Adrenal gland (tissue), 5 donors: ENCODE results near the gene KLHL7.

Source experiments
- CTCF ChIP-seq, 6 experiments: fragments of 450-650 bp in 4 of 6; fragments of 200-600 bp in 2 of 6; sonication (generic) in 1 of 6; IDR thresholded peaks; 1 replicate in 5 of 6; 2 replicates in 1 of 6; pipeline versions ENCODE4 v1.5.1 to v1.8.0; 2016 to 2021; ENCODE audit warnings: antibody characterized with exemption in 6 of 6, mild to moderate bottlenecking in 2 of 6, moderate library complexity in 1 of 6
- POLR2A ChIP-seq, 2 donors: fragments of 450-650 bp; IDR thresholded peaks; one replicate each; pipeline ENCODE4 v1.6.1; 2017; ENCODE audit warnings: antibody characterized with exemption in 2 of 2, mild to moderate bottlenecking in 2 of 2, moderate library complexity in 1 of 2
- donor health status: DM: no; HTN: no; CAD: no.

DNA sequence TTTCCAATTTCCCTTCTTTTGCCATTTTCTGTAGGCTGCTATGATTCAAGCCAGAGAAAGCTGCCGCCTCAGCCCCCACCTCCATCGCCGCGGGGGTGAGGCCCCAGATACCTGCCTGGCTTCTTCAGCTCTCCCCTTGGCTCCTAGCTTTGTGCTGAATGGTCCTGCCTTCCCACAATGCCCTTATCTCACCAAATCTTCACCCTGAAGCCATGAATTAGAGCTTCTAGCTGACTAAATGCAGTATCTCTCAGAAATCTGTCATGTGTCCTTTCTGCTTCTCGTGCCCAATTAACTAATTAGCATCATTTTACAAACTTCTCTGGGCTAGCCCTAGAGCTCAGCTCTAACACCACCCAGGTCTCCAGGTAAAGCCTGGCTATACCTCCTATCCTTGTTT lies 108.8 kb downstream of the KLHL7 start:
- TF ChIP-seq POLR2A (IDR thresholded peaks at IDR 0.05) (no peak), CTCF (IDR thresholded peaks at IDR 0.05) (no peak)
